ENCODE results near the gene PHLDA3. TPM values are rescaled to one million over a fixed set of nuclear protein-coding genes. Genes with fewer than 3 reads are reported as not detected.

The PHLDA3 gene
- total RNA-seq, 1 donor from 2014 or later = 18.5 TPM

DNA sequence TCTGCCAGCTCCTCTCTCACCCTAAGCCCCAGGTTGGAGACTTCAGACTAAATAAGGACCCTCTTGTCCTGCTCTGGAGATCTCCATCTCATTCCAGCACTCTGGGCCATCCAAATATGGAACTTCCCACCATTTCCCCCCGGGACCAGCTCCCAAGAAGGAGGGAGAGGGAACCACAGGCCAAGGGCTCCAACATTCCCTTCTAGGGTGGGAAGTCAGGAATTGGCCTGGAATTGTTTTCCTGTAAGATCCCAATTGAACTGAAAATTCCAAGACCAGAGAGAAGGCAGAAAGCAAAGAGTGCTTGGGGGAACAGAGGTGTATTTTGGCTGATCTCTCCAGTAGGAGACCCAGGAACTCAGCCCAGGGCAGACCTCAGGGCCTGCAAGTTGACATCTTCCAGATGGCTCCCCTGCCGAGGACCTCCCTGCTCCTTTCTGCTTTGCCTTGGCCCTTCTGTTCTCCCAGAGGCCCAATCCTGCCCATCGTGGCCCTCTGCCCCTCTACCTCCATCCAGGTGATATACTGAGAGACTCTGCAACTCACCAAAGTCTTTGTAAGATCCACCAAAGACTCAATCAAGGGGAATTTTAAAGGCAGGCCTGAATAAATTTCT, 23.0 kb upstream of the PHLDA3 start:
- TF ChIP-seq, protein P1, sequence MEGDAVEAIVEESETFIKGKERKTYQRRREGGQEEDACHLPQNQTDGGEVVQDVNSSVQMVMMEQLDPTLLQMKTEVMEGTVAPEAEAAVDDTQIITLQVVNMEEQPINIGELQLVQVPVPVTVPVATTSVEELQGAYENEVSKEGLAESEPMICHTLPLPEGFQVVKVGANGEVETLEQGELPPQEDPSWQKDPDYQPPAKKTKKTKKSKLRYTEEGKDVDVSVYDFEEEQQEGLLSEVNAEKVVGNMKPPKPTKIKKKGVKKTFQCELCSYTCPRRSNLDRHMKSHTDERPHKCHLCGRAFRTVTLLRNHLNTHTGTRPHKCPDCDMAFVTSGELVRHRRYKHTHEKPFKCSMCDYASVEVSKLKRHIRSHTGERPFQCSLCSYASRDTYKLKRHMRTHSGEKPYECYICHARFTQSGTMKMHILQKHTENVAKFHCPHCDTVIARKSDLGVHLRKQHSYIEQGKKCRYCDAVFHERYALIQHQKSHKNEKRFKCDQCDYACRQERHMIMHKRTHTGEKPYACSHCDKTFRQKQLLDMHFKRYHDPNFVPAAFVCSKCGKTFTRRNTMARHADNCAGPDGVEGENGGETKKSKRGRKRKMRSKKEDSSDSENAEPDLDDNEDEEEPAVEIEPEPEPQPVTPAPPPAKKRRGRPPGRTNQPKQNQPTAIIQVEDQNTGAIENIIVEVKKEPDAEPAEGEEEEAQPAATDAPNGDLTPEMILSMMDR (IDR thresholded peaks at IDR 0.05; ENCODE audit: partially characterized antibody, unreplicated experiment) = no peak
- no peak overlapping the region for H3K27ac Mint-ChIP-seq (ENCODE audit: unreplicated experiment)
- H3K27me3 Mint-ChIP-seq (ENCODE audit: unreplicated experiment) = peaks cover 3% of the 10 kb centered on the region
- H3K4me3 Mint-ChIP-seq (ENCODE audit: unreplicated experiment) = no peak overlapping the region
- no peaks in the 10 kb centered on the region for H3K36me3 Mint-ChIP-seq (ENCODE audit: unreplicated experiment)
- DNase-seq = no peak
- peaks cover 4% of the 10 kb centered on the region for H3K9me3 Mint-ChIP-seq (ENCODE audit: unreplicated experiment)
- H3K4me1 Mint-ChIP-seq (ENCODE audit: low read depth, unreplicated experiment) = peaks cover 18% of the 10 kb centered on the region

DNA sequence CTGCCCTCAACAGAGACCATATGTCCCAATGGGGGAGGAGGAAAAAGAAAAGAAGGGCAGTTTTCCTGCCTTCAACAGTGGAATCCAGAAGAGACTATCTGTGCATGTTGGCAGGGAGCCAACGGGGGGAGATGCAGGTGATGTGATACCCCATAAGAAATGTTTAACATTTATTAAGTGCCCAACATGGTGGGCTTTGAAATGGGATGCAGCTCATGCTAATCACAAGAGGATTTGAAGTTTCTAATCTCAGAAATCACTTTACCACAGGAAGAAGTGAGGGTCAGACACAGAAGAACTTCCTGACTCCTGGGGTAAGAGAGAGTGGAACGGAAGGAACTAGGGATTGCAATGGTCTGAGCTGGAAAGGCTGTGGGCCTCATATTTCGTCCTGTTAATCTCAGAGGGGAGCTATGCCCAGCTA, 21.7 kb upstream of the PHLDA3 start:
- Mint-ChIP-seq H3K9me3 (ENCODE audit: unreplicated experiment) (peaks cover 2% of the 10 kb centered on the region), H3K4me3 (ENCODE audit: unreplicated experiment) (no peak overlapping the region), H3K4me1 (ENCODE audit: low read depth, unreplicated experiment) (peaks cover 10% of the 10 kb centered on the region), H3K27me3 (ENCODE audit: unreplicated experiment) (no peaks in the 10 kb centered on the region), H3K36me3 (ENCODE audit: unreplicated experiment) (no peaks in the 10 kb centered on the region), H3K27ac (ENCODE audit: unreplicated experiment) (no peak overlapping the region)
- DNase-seq = no peak
- TF ChIP-seq, protein P1 (IDR thresholded peaks at IDR 0.05; ENCODE audit: partially characterized antibody, unreplicated experiment) = no peak

DNA sequence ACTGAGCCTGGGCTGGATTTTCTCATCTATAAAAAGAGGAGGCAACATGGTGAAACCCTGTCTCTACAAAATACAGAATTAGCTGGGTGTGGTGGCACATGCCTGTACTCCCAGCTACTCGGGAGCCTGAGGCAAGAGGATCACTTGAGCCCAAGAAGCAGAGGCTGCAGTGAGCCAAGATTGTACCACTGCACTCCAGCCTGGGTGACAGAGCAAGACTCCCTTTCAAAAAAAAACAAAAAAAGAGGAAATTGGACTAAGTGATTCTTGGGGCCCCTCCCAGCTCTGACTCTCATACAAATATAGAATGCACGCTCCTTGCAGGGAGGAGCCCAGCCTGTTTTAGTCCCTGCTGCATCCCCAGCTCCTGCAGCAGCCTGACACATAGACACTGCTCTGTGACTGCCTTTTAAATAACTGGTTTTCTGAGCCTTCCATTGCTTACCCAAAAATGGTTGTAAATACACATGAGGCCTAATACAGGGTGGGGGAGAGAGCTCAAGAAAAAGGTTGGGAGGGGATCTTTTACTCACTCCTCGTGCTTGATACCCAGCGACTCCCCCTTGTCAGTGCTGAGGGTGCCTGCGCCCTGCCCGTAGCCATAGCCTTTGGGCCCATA, 20.8 kb upstream of the PHLDA3 start:
- Mint-ChIP-seq H3K4me3 (ENCODE audit: unreplicated experiment) (no peak overlapping the region), H3K36me3 (ENCODE audit: unreplicated experiment) (no peaks in the 10 kb centered on the region), H3K9me3 (ENCODE audit: unreplicated experiment) (peaks cover 2% of the 10 kb centered on the region), H3K4me1 (ENCODE audit: low read depth, unreplicated experiment) (peaks cover 6% of the 10 kb centered on the region), H3K27ac (ENCODE audit: unreplicated experiment) (no peak overlapping the region), H3K27me3 (ENCODE audit: unreplicated experiment) (no peaks in the 10 kb centered on the region)
- DNase-seq = no peak
- TF ChIP-seq, protein P1 (IDR thresholded peaks at IDR 0.05; ENCODE audit: partially characterized antibody, unreplicated experiment) = no peak

DNA sequence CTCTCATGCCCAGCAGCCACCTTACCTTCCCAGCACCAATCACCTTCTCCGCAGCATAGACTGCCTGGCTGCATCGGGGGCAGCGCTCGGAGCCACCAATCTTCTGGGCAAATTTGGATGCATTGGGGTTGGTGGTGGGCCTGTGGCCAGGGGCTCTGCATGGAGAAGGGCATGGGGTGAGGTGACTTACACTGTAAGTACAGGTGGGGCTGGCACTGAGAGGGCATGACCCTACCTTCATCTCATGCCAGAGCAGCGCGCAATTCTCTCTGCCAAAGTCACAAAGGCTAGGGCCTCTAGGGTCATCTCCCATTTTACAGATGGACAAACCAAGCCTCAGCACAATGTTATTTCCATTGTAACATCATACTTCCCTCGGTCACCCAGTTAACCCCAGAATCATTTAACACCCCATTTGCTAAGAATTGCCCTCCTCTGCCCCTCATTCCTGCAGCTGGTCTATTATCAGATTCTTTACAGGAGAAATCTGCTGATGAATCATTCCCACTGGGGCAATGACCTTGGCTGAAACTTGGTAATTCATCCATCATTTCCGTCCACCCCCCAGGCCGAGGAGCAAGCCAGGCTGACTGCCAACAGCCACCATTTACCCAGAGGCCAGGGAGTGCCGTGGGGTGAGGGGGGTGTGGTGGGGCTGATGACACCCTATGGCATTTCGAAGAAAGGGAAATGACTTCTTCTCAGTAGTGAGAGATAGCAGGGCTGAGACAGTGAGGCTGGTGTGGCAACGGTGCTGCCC, 20.0 kb upstream of the PHLDA3 start:
- Mint-ChIP-seq H3K4me3 (ENCODE audit: unreplicated experiment) (no peak overlapping the region), H3K9me3 (ENCODE audit: unreplicated experiment) (peaks cover 4% of the 10 kb centered on the region), H3K4me1 (ENCODE audit: low read depth, unreplicated experiment) (peaks cover under 1% of the 10 kb centered on the region), H3K27me3 (ENCODE audit: unreplicated experiment) (peaks cover 1% of the 10 kb centered on the region), H3K27ac (ENCODE audit: unreplicated experiment) (no peak overlapping the region), H3K36me3 (ENCODE audit: unreplicated experiment) (no peaks in the 10 kb centered on the region)
- no peak for DNase-seq
- TF ChIP-seq, protein P1 (IDR thresholded peaks at IDR 0.05; ENCODE audit: partially characterized antibody, unreplicated experiment) = no peak

DNA sequence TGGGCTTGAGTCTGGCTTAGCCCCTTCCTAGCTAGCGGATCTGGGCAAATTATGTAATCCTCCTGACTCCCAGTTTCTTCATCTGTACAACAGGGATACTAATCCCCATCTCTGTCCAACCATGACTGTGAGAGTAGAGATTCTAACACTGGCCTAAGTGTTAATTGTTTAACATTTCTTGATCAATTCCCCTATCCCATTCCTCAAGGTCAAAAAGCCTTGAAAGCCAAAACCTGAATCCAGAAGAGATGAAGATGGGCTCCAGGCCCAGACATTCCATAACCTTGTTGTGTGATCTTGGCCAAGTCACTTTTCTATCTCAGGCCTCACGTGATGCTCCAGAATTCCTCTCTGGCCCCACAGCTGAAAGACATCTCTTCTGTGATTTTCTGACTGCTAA, 18.8 kb upstream of the PHLDA3 start:
- no peak overlapping the region for H3K27ac Mint-ChIP-seq (ENCODE audit: unreplicated experiment)
- H3K4me3 Mint-ChIP-seq (ENCODE audit: unreplicated experiment) = no peak overlapping the region
- H3K9me3 Mint-ChIP-seq (ENCODE audit: unreplicated experiment) = peaks cover 4% of the 10 kb centered on the region
- H3K27me3 Mint-ChIP-seq (ENCODE audit: unreplicated experiment) = peaks cover 1% of the 10 kb centered on the region
- H3K36me3 Mint-ChIP-seq (ENCODE audit: unreplicated experiment) = no peaks in the 10 kb centered on the region
- no peak for DNase-seq
- H3K4me1 Mint-ChIP-seq (ENCODE audit: low read depth, unreplicated experiment) = no peaks in the 10 kb centered on the region
- TF ChIP-seq, protein P1 (IDR thresholded peaks at IDR 0.05; ENCODE audit: partially characterized antibody, unreplicated experiment) = no peak

Data from glutamatergic neuron (in vitro differentiated cells).